ENCODE results near the gene GFOD1.

GRCh38 chr6:13474360-13474759, 13.0 kb downstream of the GFOD1 start:
- TF ChIP-seq CTCF (IDR thresholded peaks at IDR 0.05): no peak
- no peak for TF ChIP-seq POLR2A (IDR thresholded peaks at IDR 0.05)
- no peak for TF ChIP-seq EP300 (IDR thresholded peaks at IDR 0.05)

Data from sigmoid colon (tissue), 4 donors.